Keratinocyte (primary cell): ENCODE results near the gene PTPRT.

ENCODE experiments used
- CTCF ChIP-seq, 3 experiments: IDR thresholded peaks in 1 of 3; conservative IDR thresholded peaks in 1 of 3; optimal IDR thresholded peaks in 1 of 3; 2 replicates in 2 of 3; 3 replicates in 1 of 3; pipeline versions ENCODE3 to v1.5.1; 2011; ENCODE audit warnings: low read length in 3 of 3, mild to moderate bottlenecking in 3 of 3, moderate library complexity in 2 of 3, control low read depth in 1 of 3, inconsistent platforms in 1 of 3; ENCODE audit not compliant: insufficient read depth in 2 of 3; ENCODE audit errors: extremely low read depth in 1 of 3
- EZH2 ChIP-seq: IDR thresholded peaks from one replicate; pipeline ENCODE4 v1.6.1; 2012; ENCODE audit warnings: inconsistent platforms, mild to moderate bottlenecking, low read length, moderate library complexity

- no peak for TF ChIP-seq CTCF (optimal IDR thresholded peaks at IDR 0.05 in 1 of 3, IDR thresholded peaks at IDR 0.05 in 1 of 3, conservative IDR thresholded peaks at IDR 0.05 in 1 of 3; ENCODE audit: extremely low read depth in 1 of 3, insufficient read depth in 2 of 3, low read length in 3 of 3)
- TF ChIP-seq EZH2, result no peak
These were observed 213.7 kb downstream of the PTPRT start for GRCh38 chr20:42975974-42976373.
